Lower leg skin (tissue), 4 donors: Measurements from ENCODE around the gene HIPK2. TPM values are rescaled to one million over a fixed set of nuclear protein-coding genes. Genes with fewer than 3 reads are reported as not detected.

ENCODE experiments used
- DNase-seq, 2 donors: peaks; one replicate each; pipeline ENCODE4 v3.0.0-alpha.2; 2019; ENCODE audit warnings: low spot score in 2 of 2
- H3K4me3 ChIP-seq: fragments of 200-600 bp; sonication (generic); 2 replicates; pipeline ENCODE4 v1.5.1; 2017; ENCODE audit warnings: mild to moderate bottlenecking, low read depth; ENCODE audit not compliant: poor library complexity, severe bottlenecking
- POLR2A ChIP-seq, 2 donors: fragments of 450-650 bp; IDR thresholded peaks; one replicate each; pipeline ENCODE4 v1.6.1; 2016 to 2017; ENCODE audit warnings: antibody characterized with exemption in 2 of 2, mild to moderate bottlenecking in 1 of 2, moderate library complexity in 1 of 2
- WGBS, 2 donors: methylation state at CpG; one replicate each; pipeline ENCODE4 v1.1.5; 2018; 5-methylcytosine and 5-hydroxymethylcytosine counted together
- intact Hi-C: fragments of 100-400 bp; cut with DNase I; formaldehyde crosslinking; loops from one replicate; pipeline ENCODE4 v1.15.0; 2023; ENCODE audit warnings: low total_unique reads
- total RNA-seq, 4 donors: library from RNA; depleted of rRNA; stranded (reverse); fragments of >200 nt; gene quantifications; one replicate each; pipeline ENCODE4 v1.1.0, GENCODE V29; 2016
- TF ChIP-seq, protein P1 (sequence below), 3 donors: fragments of 450-650 bp; IDR thresholded peaks; one replicate each; pipeline ENCODE4 v1.5.1; 2016; ENCODE audit warnings: antibody characterized with exemption in 3 of 3, mild to moderate bottlenecking in 3 of 3, moderate library complexity in 2 of 3

Gene HIPK2
- total RNA-seq, 4 donors from 2014 or later, result 4.5 to 14.9 (median 10.4) TPM

DNA sequence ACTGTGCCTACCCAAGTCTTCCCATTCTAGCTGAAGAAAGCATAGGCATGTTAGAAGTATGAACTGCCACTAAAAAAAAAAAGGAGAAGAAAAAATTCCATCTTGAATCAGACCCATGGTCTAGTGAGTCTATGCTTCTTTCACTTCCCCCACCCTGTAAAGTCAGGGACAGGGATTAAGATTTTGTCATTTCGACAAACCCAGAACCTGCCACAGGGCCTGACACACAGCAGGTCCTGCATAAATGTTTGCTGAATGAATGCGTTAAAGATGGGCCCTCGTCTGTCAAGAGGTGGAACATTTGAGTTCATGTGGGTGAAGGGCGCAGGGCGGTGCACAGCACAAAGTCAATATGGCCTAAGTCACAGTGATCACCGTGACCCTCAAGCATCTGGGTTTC lies 4.9 kb downstream of the HIPK2 start:
- no peak for DNase-seq
- no peak overlapping the region for H3K4me3 ChIP-seq
- intact Hi-C loops, result loop anchor here (10.0 kb wide), 2 partner anchors 128 to 232 kb away; no protein-coding TSS in a partner anchor
- no peak for TF ChIP-seq POLR2A (IDR thresholded peaks at IDR 0.05)
- TF ChIP-seq, protein P1, sequence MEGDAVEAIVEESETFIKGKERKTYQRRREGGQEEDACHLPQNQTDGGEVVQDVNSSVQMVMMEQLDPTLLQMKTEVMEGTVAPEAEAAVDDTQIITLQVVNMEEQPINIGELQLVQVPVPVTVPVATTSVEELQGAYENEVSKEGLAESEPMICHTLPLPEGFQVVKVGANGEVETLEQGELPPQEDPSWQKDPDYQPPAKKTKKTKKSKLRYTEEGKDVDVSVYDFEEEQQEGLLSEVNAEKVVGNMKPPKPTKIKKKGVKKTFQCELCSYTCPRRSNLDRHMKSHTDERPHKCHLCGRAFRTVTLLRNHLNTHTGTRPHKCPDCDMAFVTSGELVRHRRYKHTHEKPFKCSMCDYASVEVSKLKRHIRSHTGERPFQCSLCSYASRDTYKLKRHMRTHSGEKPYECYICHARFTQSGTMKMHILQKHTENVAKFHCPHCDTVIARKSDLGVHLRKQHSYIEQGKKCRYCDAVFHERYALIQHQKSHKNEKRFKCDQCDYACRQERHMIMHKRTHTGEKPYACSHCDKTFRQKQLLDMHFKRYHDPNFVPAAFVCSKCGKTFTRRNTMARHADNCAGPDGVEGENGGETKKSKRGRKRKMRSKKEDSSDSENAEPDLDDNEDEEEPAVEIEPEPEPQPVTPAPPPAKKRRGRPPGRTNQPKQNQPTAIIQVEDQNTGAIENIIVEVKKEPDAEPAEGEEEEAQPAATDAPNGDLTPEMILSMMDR (IDR thresholded peaks at IDR 0.05), result no peak
- 94 to 96% methylated on average over 6 of the region's 6 CpGs for WGBS, 2 donors

DNA sequence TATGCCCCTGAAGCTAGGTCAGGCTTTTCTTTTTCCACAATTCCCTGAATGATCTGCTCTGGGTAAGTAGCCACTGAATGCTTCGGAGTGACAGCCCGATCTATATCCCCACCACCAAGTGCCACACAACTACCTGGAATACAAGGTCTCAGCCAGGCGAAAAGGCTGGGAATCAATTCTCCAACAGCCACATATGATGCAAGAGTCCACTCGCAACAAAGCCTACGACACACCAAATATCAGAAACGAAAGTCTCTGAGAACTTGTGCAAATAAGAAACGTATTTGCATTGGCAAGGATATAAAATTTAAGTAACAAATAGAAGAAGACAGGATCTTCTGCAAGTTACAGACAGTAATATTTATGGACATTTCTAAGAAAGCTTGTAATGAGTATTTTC lies 5.7 kb downstream of the HIPK2 start:
- intact Hi-C loops, result loop anchor here (10.0 kb wide), 2 partner anchors 127 to 233 kb away; no protein-coding TSS in a partner anchor
- no peak for TF ChIP-seq POLR2A (IDR thresholded peaks at IDR 0.05)
- TF ChIP-seq, protein P1 (IDR thresholded peaks at IDR 0.05), result no peak
- H3K4me3 ChIP-seq, result no peak overlapping the region
- DNase-seq, result no peak
- WGBS, 2 donors, result 91 to 92% methylated on average over 7 of the region's 7 CpGs

DNA sequence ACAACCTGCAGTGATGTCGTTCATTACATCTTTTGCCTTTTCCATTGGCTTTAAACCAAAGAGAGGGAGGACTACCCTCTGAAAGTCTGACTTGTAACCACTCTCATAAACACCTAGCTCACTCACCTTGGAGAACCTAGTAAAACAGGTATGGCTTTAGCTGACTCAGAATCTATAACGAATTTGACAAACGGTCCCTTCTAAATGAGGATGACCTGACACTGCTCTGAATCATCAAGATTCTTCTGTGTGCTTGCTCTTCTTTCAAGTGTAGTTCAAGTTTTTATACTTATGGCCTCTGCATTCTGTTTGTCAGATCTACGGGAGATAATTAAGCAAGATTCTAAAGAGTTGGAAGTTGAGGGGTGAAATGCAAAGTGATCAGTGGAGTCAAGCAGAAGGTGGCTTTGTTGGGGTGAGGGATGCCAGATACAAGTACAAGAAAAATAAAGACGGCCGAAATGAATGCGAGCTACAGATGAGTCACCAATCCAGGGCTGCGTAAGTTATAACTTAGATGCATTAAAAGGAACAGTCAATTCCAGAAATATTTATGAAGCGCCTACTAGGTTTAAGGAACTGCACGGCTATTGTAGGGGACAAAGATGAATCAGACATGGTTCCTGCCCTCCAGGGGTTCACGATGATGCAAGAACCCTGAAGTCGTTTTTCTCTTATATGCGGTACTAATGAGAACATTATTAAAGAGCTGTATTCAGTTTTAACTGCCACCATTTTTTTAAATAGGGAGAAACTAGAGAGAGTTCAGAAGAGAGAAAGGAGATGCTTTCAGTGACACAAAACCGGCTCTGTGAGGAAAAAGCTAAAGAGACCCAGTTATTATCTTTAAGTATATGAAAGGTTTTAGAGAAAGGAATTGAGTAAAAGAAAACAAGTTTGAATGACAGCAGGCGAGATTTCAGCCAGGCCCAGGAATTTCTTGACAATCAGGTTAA lies 6.5 kb downstream of the HIPK2 start:
- no peak for TF ChIP-seq POLR2A (IDR thresholded peaks at IDR 0.05)
- TF ChIP-seq, protein P1 (IDR thresholded peaks at IDR 0.05), result no peak
- intact Hi-C loops, result loop anchor here (10.0 kb wide), 2 partner anchors 126 to 234 kb away; no protein-coding TSS in a partner anchor
- H3K4me3 ChIP-seq, result no peak overlapping the region
- 55 to 64% methylated on average over 15 of the region's 15 CpGs for WGBS, 2 donors
- no peak for DNase-seq

DNA sequence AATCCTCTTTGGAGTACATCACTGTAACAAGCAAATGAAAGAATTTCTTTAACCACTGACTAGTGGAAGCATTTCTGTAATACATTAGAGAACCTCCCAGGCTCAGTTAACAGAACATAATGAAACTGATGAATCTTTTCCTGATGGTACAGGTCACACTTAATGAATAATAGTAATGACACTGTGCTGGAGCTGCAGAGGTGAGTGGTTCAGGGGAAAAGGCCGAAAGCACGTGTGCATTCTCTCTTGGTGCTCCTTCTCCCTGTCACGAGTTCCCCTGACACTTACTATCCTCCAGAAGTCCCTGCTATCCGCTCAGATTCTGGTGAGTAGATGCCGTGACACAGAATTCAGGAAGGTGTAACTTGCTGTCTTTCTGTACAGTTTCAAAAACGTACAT lies 8.0 kb downstream of the HIPK2 start:
- no peak for DNase-seq
- TF ChIP-seq POLR2A (IDR thresholded peaks at IDR 0.05), result no peak
- TF ChIP-seq, protein P1 (IDR thresholded peaks at IDR 0.05), result no peak
- H3K4me3 ChIP-seq, result no peak overlapping the region
- WGBS, 2 donors, result 93 to 95% methylated on average over 6 of the region's 6 CpGs
- intact Hi-C loops, result loop anchor here (10.0 kb wide), 2 partner anchors 125 to 235 kb away; no protein-coding TSS in a partner anchor

DNA sequence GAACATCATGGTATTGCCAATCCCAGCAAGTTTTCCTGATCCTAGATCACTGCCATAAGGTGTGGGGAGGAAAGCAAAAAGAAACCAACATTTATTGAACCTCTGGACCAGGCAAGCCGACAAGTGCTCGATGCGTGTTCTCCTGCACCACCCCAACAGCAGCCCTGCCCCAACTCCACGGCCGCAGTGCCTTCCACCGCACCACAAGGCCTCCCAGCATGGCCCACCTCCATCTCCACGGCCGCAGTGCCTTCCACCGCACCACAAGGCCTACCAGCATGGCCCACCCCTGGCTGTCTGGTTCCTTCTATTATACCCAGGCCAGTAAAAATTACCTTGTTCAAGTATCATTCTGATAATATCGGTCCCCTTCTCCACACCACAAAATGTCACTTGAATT lies 8.7 kb downstream of the HIPK2 start:
- no peak for DNase-seq

More for the DNA sequence above, 8.7 kb downstream of the HIPK2 start:
- intact Hi-C loops, result no loop called here
- H3K4me3 ChIP-seq, result no peak overlapping the region
- 96% methylated on average over 10 of the region's 10 CpGs for WGBS, 2 donors
- no peak for TF ChIP-seq POLR2A (IDR thresholded peaks at IDR 0.05)
- TF ChIP-seq, protein P1 (IDR thresholded peaks at IDR 0.05), result no peak
